Measurements from ENCODE around the gene TPCN2.

The TPCN2 gene

GRCh38 chr11:69055598-69056516, 7.1 kb downstream of the TPCN2 start:
- H3K4me3 ChIP-seq (ENCODE audit: low read depth, low read length): no peak overlapping the region
- TF ChIP-seq CTCF (IDR thresholded peaks at IDR 0.05; ENCODE audit: low read depth, low read length): no peak

DNA sequence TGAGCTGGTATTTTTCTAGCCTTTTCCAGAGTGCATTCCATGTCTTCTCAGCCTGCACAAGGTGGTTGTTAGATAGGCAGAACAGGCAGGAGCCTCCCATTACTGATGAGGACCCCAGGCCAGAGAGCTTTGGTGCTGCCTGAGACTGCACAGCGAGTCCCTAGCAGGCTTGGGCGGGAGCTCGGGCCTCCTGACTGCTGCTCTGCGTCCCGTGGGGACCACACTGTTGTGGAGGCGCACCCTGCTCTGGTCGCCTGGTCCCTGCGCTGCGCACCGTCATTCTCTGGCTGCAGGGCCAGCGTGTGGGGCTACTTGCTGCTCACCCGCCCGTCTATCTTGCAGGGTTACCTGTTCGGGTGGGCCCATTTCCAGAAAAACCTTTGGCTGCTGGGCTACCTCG, 8.5 kb downstream of the TPCN2 start:
- TF ChIP-seq CTCF (IDR thresholded peaks at IDR 0.05; ENCODE audit: low read depth, low read length): no peak
- H3K4me3 ChIP-seq (ENCODE audit: low read depth, low read length): no peak overlapping the region

- H3K4me3 ChIP-seq (ENCODE audit: low read depth, low read length): no peak overlapping the region
- TF ChIP-seq CTCF (IDR thresholded peaks at IDR 0.05; ENCODE audit: low read depth, low read length): no peak
These were observed 9.1 kb downstream of the TPCN2 start for GRCh38 chr11:69057801-69058200.

GRCh38 chr11:69058511-69059270, 10.0 kb downstream of the TPCN2 start:
- H3K4me3 ChIP-seq (ENCODE audit: low read depth, low read length): no peak overlapping the region
- no peak for TF ChIP-seq CTCF (IDR thresholded peaks at IDR 0.05; ENCODE audit: low read depth, low read length)

- TF ChIP-seq CTCF (IDR thresholded peaks at IDR 0.05; ENCODE audit: low read depth, low read length): no peak
- H3K4me3 ChIP-seq (ENCODE audit: low read depth, low read length): no peak overlapping the region
These were observed 10.7 kb downstream of the TPCN2 start for GRCh38 chr11:69059429-69059828.

DNA sequence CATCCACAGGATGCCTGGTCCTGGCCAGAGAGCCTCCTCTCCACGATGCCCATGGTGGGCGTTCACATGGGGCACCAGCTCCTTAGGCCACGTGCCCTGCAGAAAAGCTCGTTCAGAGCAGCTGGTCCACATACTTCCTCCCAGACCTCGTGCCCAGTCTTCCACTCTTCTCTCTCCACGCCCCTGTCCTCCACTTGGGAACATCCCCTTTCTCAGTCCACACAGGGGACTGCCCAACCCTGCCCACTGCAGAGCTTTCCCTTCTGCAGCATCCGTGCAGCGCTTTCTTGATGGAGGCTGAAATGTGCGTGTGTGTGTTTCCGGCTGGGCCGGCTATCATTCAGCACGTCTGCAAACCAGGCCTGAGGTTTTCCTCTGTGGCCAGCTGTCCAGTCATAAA, 11.3 kb downstream of the TPCN2 start:
- no peak overlapping the region for H3K4me3 ChIP-seq (ENCODE audit: low read depth, low read length)

More for the DNA sequence above, 11.3 kb downstream of the TPCN2 start:
- TF ChIP-seq CTCF (IDR thresholded peaks at IDR 0.05; ENCODE audit: low read depth, low read length): no peak

Measured in WI38 (cell line).